CD4-positive, alpha-beta T cell treated with Interleukin-6 for 4 hours (primary cell): ENCODE measurements around the gene WDR70.
"Not testable (repeated sequence)": the region's sequence is repeated elsewhere in the genome, so short reads cannot be mapped to it uniquely, and the experiment has no call there.

ENCODE experiments used
- DNase-seq: peaks from one replicate; pipeline ENCODE4 v3.0.0-alpha.2; 2020; ENCODE audit warnings: mixed read lengths

The WDR70 gene

GRCh38 chr5:37575541-37576489, 196.7 kb downstream of the WDR70 start:
- DNase-seq = no peak

GRCh38 chr5:37576552-37576951, 197.4 kb downstream of the WDR70 start:
- no peak for DNase-seq

GRCh38 chr5:37578176-37578575, 199.1 kb downstream of the WDR70 start:
- no peak for DNase-seq

- no peak for DNase-seq
Measured at GRCh38 chr5:37580106-37580505, 201.0 kb downstream of the WDR70 start.

GRCh38 chr5:37582202-37582601, 203.1 kb downstream of the WDR70 start:
- DNase-seq = no peak

GRCh38 chr5:37593292-37593691, 214.2 kb downstream of the WDR70 start:
- DNase-seq = not testable (repeated sequence)

- DNase-seq = not testable (repeated sequence)
Measured at GRCh38 chr5:37594864-37595263, 215.7 kb downstream of the WDR70 start.

GRCh38 chr5:37598733-37599132, 219.6 kb downstream of the WDR70 start:
- no peak for DNase-seq

GRCh38 chr5:37601163-37601562, 222.0 kb downstream of the WDR70 start:
- DNase-seq = no peak

GRCh38 chr5:37603072-37603471, 224.0 kb downstream of the WDR70 start:
- DNase-seq = no peak

- DNase-seq = no peak
Measured at GRCh38 chr5:37604290-37604689, 225.2 kb downstream of the WDR70 start.

GRCh38 chr5:37606148-37606547, 227.0 kb downstream of the WDR70 start:
- DNase-seq = no peak

GRCh38 chr5:37606632-37607248, 227.6 kb downstream of the WDR70 start:
- no peak for DNase-seq

GRCh38 chr5:37615184-37615583, 236.1 kb downstream of the WDR70 start:
- no peak for DNase-seq

GRCh38 chr5:37619353-37619752, 240.2 kb downstream of the WDR70 start:
- DNase-seq = no peak

GRCh38 chr5:37622354-37622753, 243.2 kb downstream of the WDR70 start:
- not testable (repeated sequence) for DNase-seq

GRCh38 chr5:37626266-37626665, 247.1 kb downstream of the WDR70 start:
- DNase-seq = no peak

- no peak for DNase-seq
Measured at GRCh38 chr5:37628876-37629275, 249.8 kb downstream of the WDR70 start.

- no peak for DNase-seq
Measured at GRCh38 chr5:37631939-37632338, 252.8 kb downstream of the WDR70 start.

GRCh38 chr5:37637165-37637845, 258.2 kb downstream of the WDR70 start:
- no peak for DNase-seq

GRCh38 chr5:37638897-37639296, 259.8 kb downstream of the WDR70 start:
- DNase-seq = no peak

GRCh38 chr5:37640088-37640487, 261.0 kb downstream of the WDR70 start:
- no peak for DNase-seq

GRCh38 chr5:37641933-37642332, 262.8 kb downstream of the WDR70 start:
- no peak for DNase-seq

- no peak for DNase-seq
Measured at GRCh38 chr5:37645707-37646106, 266.6 kb downstream of the WDR70 start.
